K562 (cell line): ENCODE data around the gene KIAA1210. TPM values are rescaled to one million over a fixed set of nuclear protein-coding genes. Genes with fewer than 3 reads are reported as not detected.

Experiments
- ATAC-seq: fragments of 200-7000 bp; cut with Tn5 transposase; 3 replicates; pipeline ENCODE4 v1.9.1; 2020; ENCODE audit warnings: moderate library complexity
- BruUV-seq: library from RNA; stranded (reverse); fragments of 400-500 nt; replicated peaks from 2 replicates; lab custom pipeline; 2021; lab: Mats Ljungman, UMichigan
- CTCF ChIA-PET: fragments of 300-600 bp; formaldehyde crosslinking; extraction: SDS; loops from one replicate; lab custom pipeline; 2021; ENCODE audit warnings: low intra/inter-chr PET ratio; lab: Yijun Ruan, JAX
- POLR2A ChIA-PET: fragments of 300-600, 350-650 bp; sonication (Branson Sonifier 250); formaldehyde crosslinking; extraction: SDS; loops from one replicate; lab custom pipeline; 2021; ENCODE audit warnings: antibody characterized with exemption, inconsistent platforms; lab: Yijun Ruan, JAX
- DNase-seq, 4 experiments: peaks; one replicate each; pipeline versions ENCODE4 v3.0.0 to v3.0.0-alpha.2; 2011 to 2018; ENCODE audit warnings: low spot score in 3 of 4, mixed read lengths in 3 of 4; ENCODE audit errors: extremely low read depth in 1 of 4
- FAIRE-seq: peaks from 2 replicates; lab custom pipeline; 2011; peaks lifted over from hg19 to GRCh38; lab: Jason Lieb, UNC
- H2AFZ ChIP-seq: 2 replicates; pipeline ENCODE4 v1.6.0; 2011; ENCODE audit warnings: low read depth, low read length, control low read depth, inconsistent platforms
- H3K27ac ChIP-seq: fragments of 200-600 bp; 3 replicates; pipeline ENCODE4 v1.8.0; 2011; ENCODE audit warnings: low read depth, mild to moderate bottlenecking, control low read depth, inconsistent platforms, low read length, moderate library complexity, mixed read lengths; ENCODE audit errors: extremely low read depth
- H3K27me3 ChIP-seq, 2 experiments: fragments of 300-600 bp in 1 of 2; 2 replicates in 1 of 2; 3 replicates in 1 of 2; pipeline versions ENCODE4 v1.6.0 to v1.8.0; 2011; ENCODE audit warnings: inconsistent platforms in 2 of 2, low read length in 2 of 2, mild to moderate bottlenecking in 1 of 2, mixed read lengths in 1 of 2, moderate library complexity in 1 of 2; ENCODE audit not compliant: control insufficient read depth in 2 of 2, insufficient read depth in 2 of 2
- H3K36me3 ChIP-seq: fragments of 300-600 bp; 3 replicates; pipeline ENCODE4 v1.8.0; 2011; ENCODE audit warnings: mild to moderate bottlenecking, low read length, inconsistent platforms; ENCODE audit not compliant: control insufficient read depth, insufficient read depth
- H3K4me1 ChIP-seq, 2 experiments: fragments of 200-600 bp in 1 of 2; replicated peaks in 1 of 2; 2 replicates in 1 of 2; 3 replicates in 1 of 2; pipeline versions ENCODE4 v1.5.1 to v1.8.0; 2011; ENCODE audit warnings: inconsistent platforms in 2 of 2, low read length in 2 of 2, mild to moderate bottlenecking in 1 of 2, mixed read lengths in 1 of 2, moderate library complexity in 1 of 2; ENCODE audit not compliant: control insufficient read depth in 2 of 2, insufficient read depth in 2 of 2
- H3K4me2 ChIP-seq: 2 replicates; pipeline ENCODE4 v1.6.1; 2011; ENCODE audit warnings: low read length, control low read depth, inconsistent platforms, mixed read lengths; ENCODE audit not compliant: insufficient read depth
- H3K4me3 ChIP-seq: fragments of 200-600 bp; sonication (generic), shearing (Covaris generic); 2 replicates; pipeline ENCODE4 v1.5.1; 2016; ENCODE audit warnings: control low read depth, inconsistent platforms
- H3K79me2 ChIP-seq: fragments of 200-600 bp; 3 replicates; pipeline ENCODE4 v1.8.0; 2011; ENCODE audit warnings: low read length, inconsistent platforms; ENCODE audit not compliant: control insufficient read depth, insufficient read depth
- H3K9ac ChIP-seq, 2 experiments: 2 replicates each; pipeline versions ENCODE4 v1.6.0 to v1.6.1; 2011; ENCODE audit warnings: low read depth in 2 of 2, low read length in 2 of 2, control low read depth in 1 of 2, inconsistent platforms in 1 of 2, mild to moderate bottlenecking in 1 of 2, mixed read lengths in 1 of 2; ENCODE audit not compliant: insufficient read depth in 1 of 2
- H3K9me1 ChIP-seq: one replicate; pipeline ENCODE4 v1.6.0; 2011; ENCODE audit warnings: inconsistent platforms, mild to moderate bottlenecking, low read length, moderate library complexity; ENCODE audit not compliant: control insufficient read depth, insufficient read depth
- H3K9me3 ChIP-seq: replicated peaks from 2 replicates; pipeline ENCODE4 v1.5.1; 2011; ENCODE audit warnings: low read depth, low read length, inconsistent platforms; ENCODE audit not compliant: control insufficient read depth, insufficient read depth
- H4K20me1 ChIP-seq: replicated peaks from 2 replicates; pipeline ENCODE4 v1.6.1; 2011; ENCODE audit warnings: low read length, inconsistent platforms, mixed read lengths; ENCODE audit not compliant: control insufficient read depth, insufficient read depth
- BMI1 ChIP-seq: fragments of 150-350 bp; IDR thresholded peaks from 2 replicates; pipeline ENCODE4 v1.6.1; 2014; ENCODE audit warnings: low read length
- JUN ChIP-seq, 2 experiments: sonication (generic) in 1 of 2; formaldehyde crosslinking in 1 of 2; IDR thresholded peaks; 2 replicates each; pipeline versions ENCODE4 v1.6.1 to v1.8.0; 2012 to 2022; ENCODE audit warnings: borderline replicate concordance in 2 of 2, mild to moderate bottlenecking in 2 of 2, improper control_type of control experiment in 1 of 2, low read depth in 1 of 2, low read length in 1 of 2, missing genetic modification reagents in 1 of 2
- MECOM ChIP-seq: fragments of 250-450 bp; sonication (Bioruptor Pico); IDR thresholded peaks from 2 replicates; pipeline ENCODE4 v1.8.0; 2022; ENCODE audit warnings: inconsistent platforms
- PHF8 ChIP-seq: fragments of 200-600 bp; sonication (generic); IDR thresholded peaks from 2 replicates; pipeline ENCODE4 v1.6.1; 2012; ENCODE audit warnings: mixed run types, mild to moderate bottlenecking, inconsistent platforms, low read length, moderate library complexity, borderline replicate concordance
- RBM14 ChIP-seq: fragments of 200-400 bp; formaldehyde crosslinking; IDR thresholded peaks from 2 replicates; pipeline ENCODE4 v1.6.1; 2018; ENCODE audit warnings: low read depth, mild to moderate bottlenecking, low read length, moderate library complexity, borderline replicate concordance; ENCODE audit not compliant: insufficient read depth
- SMARCA5 ChIP-seq: fragments of 450-650 bp; IDR thresholded peaks from 2 replicates; pipeline ENCODE4 v1.6.1; 2016
- SMARCB1 ChIP-seq: IDR thresholded peaks from 2 replicates; pipeline ENCODE4 v1.6.1; 2011; ENCODE audit warnings: improper control_type of control experiment, low read depth; ENCODE audit not compliant: insufficient read length
- ZKSCAN1 ChIP-seq: fragments of 150-350 bp; IDR thresholded peaks from 2 replicates; pipeline ENCODE4 v1.6.1; 2016; ENCODE audit warnings: low read depth, low read length
- ZKSCAN3 ChIP-seq: fragments of 250-450 bp; sonication (Bioruptor Pico); IDR thresholded peaks from 2 replicates; pipeline ENCODE4 v1.4.0; 2020
- ZNF263 ChIP-seq: sonication (generic); formaldehyde crosslinking; IDR thresholded peaks from 2 replicates; pipeline ENCODE4 v1.8.0; 2022; ENCODE audit warnings: mild to moderate bottlenecking, missing genetic modification reagents, borderline replicate concordance
- ZNF384 ChIP-seq: IDR thresholded peaks from 2 replicates; pipeline ENCODE4 v1.6.1; 2012; ENCODE audit warnings: low read depth, low read length, improper control_type of control experiment
- ZNF785 ChIP-seq: fragments of 250-450 bp; sonication (Bioruptor Pico); IDR thresholded peaks from 2 replicates; pipeline ENCODE4 v1.4.0; 2020; ENCODE audit warnings: mild to moderate bottlenecking
- WGBS: fragments of 100-300 bp; shearing (Covaris generic); methylation state at CpG from one replicate; pipeline ENCODE4 v1.1.6; 2016; ENCODE audit warnings: low coverage, mixed read lengths; ENCODE audit not compliant: insufficient coverage; ENCODE audit errors: missing lambda C conversion rate; 5-methylcytosine and 5-hydroxymethylcytosine counted together
- in situ Hi-C: fragments of 300-500 bp; cut with MboI; formaldehyde crosslinking; loops from 4 replicates; pipeline ENCODE4 v1.15.0; 2018; ENCODE audit warnings: inconsistent platforms, mixed read lengths
- intact Hi-C: fragments of 100-400 bp; cut with micrococcal nuclease; formaldehyde crosslinking; loops from 2 replicates; pipeline ENCODE4 v1.14.2; 2022
- polyA plus RNA-seq, 8 experiments: library from polyadenylated mRNA; depleted of rRNA in 4 of 8; stranded (reverse) in 5 of 8; unstranded in 3 of 8; fragments of >200 nt; fragmentation: Nextera tagmentation in 2 of 8; fragmentation: Illumina TruSeq in 1 of 8; extraction: Ambion mirVana in 2 of 8; extraction: Trizol in 1 of 8; gene quantifications; 2 replicates each; pipeline versions ENCODE4 v1.2.1 to v1.2.3, GENCODE V29; 2011 to 2014; ENCODE audit warnings: inconsistent platforms in 1 of 8, missing spikeins in 1 of 8
- total RNA-seq, 7 experiments: library from RNA; depleted of rRNA in 6 of 7; stranded (reverse); fragments of >200 nt in 6 of 7; fragmentation: Illumina TruSeq in 2 of 7; extraction: Trizol in 2 of 7; gene quantifications; 2 replicates each; pipeline versions ENCODE4 v1.2.1 to v1.2.3, GENCODE V29; 2011 to 2021; ENCODE audit warnings: low replicate concordance in 1 of 7
- TF ChIP-seq, protein P1 (sequence below): fragments of 200-400 bp; formaldehyde crosslinking; IDR thresholded peaks from 2 replicates; pipeline ENCODE4 v1.6.1; 2017; ENCODE audit warnings: mild to moderate bottlenecking, low read depth, low read length, moderate library complexity
- TF ChIP-seq, protein P2 (sequence below): sonication (generic); formaldehyde crosslinking; IDR thresholded peaks from 2 replicates; pipeline ENCODE4 v1.8.0; 2022; ENCODE audit warnings: mild to moderate bottlenecking, missing genetic modification reagents
- TF ChIP-seq, protein P3 (sequence below): fragments of 150-350 bp; IDR thresholded peaks from 2 replicates; pipeline ENCODE4 v1.6.1; 2014; ENCODE audit warnings: low read depth, mild to moderate bottlenecking, low read length, borderline replicate concordance

Gene KIAA1210
- total and polyA plus RNA-seq, 9 of the 15 experiments (the other 6 are each of a cell fraction or from before 2014, with no cell fraction given): not detected

DNA sequence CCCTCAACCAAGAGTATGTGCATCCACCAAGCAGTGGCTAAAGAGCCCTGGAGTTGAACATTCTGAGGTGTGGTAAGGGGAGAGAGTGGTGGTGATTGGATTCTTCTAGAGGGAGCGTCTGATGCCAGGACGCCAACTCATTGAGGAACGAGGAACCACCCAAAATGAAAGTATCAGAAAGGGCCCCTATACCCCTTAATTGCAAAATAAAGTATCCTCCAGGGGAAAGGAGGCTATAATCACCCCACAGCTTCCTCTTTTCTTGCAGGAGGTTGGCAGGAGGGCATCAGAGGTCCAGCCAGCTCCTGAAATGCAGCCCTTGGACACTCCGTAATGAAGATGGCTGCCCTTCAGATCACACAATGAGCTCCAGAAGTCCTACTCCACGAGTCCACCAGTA is 5.3 kb upstream of the KIAA1210 start (continued):
- TF ChIP-seq, protein P1, sequence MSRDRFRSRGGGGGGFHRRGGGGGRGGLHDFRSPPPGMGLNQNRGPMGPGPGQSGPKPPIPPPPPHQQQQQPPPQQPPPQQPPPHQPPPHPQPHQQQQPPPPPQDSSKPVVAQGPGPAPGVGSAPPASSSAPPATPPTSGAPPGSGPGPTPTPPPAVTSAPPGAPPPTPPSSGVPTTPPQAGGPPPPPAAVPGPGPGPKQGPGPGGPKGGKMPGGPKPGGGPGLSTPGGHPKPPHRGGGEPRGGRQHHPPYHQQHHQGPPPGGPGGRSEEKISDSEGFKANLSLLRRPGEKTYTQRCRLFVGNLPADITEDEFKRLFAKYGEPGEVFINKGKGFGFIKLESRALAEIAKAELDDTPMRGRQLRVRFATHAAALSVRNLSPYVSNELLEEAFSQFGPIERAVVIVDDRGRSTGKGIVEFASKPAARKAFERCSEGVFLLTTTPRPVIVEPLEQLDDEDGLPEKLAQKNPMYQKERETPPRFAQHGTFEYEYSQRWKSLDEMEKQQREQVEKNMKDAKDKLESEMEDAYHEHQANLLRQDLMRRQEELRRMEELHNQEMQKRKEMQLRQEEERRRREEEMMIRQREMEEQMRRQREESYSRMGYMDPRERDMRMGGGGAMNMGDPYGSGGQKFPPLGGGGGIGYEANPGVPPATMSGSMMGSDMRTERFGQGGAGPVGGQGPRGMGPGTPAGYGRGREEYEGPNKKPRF: no peak
- TF ChIP-seq BMI1 (no peak), SMARCB1 (no peak), PHF8 (no peak)

DNA sequence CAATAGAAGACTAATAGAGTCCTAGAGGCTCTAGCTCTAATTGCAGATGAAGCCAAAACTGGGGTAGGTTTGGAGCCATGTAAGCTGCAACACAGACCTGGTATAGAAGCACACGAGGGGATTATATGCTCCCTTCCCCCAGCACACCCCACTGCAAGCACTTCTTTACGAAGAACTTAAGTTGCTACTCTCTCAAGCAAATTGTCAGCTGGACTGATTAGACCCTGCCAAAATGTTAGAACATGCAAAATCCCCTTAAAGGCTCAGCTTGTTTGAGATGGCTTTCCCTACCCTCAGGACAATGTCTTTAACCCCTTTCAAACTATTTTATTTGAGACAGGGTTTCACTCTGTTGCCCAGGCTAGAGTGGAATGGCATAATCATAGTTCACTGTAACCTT is 4.7 kb upstream of the KIAA1210 start:
- 0% methylated on average over 2 of the region's 2 CpGs for WGBS
- Histone ChIP-seq H3K27ac (no peak overlapping the region), H3K9me1 (no peaks in the 10 kb centered on the region), H3K9ac (no peak overlapping the region), H4K20me1 (no peaks in the 10 kb centered on the region), H3K4me2 (no peak overlapping the region), H3K9me3 (no peaks in the 10 kb centered on the region), H3K4me1 (no peaks in the 10 kb centered on the region), H3K4me3 (no peak overlapping the region), H3K79me2 (no peaks in the 10 kb centered on the region), H2AFZ (no peak overlapping the region), H3K27me3 (peaks cover 0 to 25% of the 10 kb centered on the region in 2 experiments; a peak in 3 of 5 replicates), H3K36me3 (no peaks in the 10 kb centered on the region)
- no peak for DNase-seq
- FAIRE-seq: no peak
- BruUV-seq: no TSS peak
- in situ Hi-C loops (no loop called here), intact Hi-C loops (no loop called here)
- ChIA-PET POLR2A (no interaction called here), CTCF (no interaction called here)
- no peak for ATAC-seq
- no peak for TF ChIP-seq ZNF384
- TF ChIP-seq ZNF263 (CRISPR knock-in tag): no peak
- TF ChIP-seq RBM14: no peak
- TF ChIP-seq ZKSCAN3: no peak
- no peak for TF ChIP-seq MECOM (CRISPR knock-in tag)
- no peak for TF ChIP-seq SMARCA5
- no peak for TF ChIP-seq ZKSCAN1
- TF ChIP-seq, protein P2, sequence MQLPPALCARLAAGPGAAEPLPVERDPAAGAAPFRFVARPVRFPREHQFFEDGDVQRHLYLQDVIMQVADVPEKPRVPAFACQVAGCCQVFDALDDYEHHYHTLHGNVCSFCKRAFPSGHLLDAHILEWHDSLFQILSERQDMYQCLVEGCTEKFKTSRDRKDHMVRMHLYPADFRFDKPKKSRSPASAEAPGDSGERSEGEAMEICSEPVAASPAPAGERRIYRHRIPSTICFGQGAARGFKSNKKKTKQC (CRISPR knock-in tag): no peak
- TF ChIP-seq, protein P3, sequence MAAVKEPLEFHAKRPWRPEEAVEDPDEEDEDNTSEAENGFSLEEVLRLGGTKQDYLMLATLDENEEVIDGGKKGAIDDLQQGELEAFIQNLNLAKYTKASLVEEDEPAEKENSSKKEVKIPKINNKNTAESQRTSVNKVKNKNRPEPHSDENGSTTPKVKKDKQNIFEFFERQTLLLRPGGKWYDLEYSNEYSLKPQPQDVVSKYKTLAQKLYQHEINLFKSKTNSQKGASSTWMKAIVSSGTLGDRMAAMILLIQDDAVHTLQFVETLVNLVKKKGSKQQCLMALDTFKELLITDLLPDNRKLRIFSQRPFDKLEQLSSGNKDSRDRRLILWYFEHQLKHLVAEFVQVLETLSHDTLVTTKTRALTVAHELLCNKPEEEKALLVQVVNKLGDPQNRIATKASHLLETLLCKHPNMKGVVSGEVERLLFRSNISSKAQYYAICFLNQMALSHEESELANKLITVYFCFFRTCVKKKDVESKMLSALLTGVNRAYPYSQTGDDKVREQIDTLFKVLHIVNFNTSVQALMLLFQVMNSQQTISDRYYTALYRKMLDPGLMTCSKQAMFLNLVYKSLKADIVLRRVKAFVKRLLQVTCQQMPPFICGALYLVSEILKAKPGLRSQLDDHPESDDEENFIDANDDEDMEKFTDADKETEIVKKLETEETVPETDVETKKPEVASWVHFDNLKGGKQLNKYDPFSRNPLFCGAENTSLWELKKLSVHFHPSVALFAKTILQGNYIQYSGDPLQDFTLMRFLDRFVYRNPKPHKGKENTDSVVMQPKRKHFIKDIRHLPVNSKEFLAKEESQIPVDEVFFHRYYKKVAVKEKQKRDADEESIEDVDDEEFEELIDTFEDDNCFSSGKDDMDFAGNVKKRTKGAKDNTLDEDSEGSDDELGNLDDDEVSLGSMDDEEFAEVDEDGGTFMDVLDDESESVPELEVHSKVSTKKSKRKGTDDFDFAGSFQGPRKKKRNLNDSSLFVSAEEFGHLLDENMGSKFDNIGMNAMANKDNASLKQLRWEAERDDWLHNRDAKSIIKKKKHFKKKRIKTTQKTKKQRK: no peak
- TF ChIP-seq JUN (IDR thresholded peaks at IDR 0.05; ENCODE audit: borderline replicate concordance, low read depth, low read length): no peak
- TF ChIP-seq JUN (CRISPR knock-in tag; IDR thresholded peaks at IDR 0.05; ENCODE audit: borderline replicate concordance): no peak
- TF ChIP-seq ZNF785: no peak
